Heart left ventricle (tissue), 16 donors: ENCODE data around the gene C2orf81. TPM values are rescaled to one million over a fixed set of nuclear protein-coding genes. Genes with fewer than 3 reads are reported as not detected.

Experiments used
- ATAC-seq, 4 donors: fragments of 200-7000 bp; cut with Tn5 transposase; one replicate each; pipeline ENCODE4 v1.9.1; 2020 to 2022; ENCODE audit warnings: moderate library complexity in 4 of 4, mild to moderate bottlenecking in 3 of 4, moderate number of reproducible peaks in 1 of 4
- DNase-seq, 5 donors: peaks; one replicate each; pipeline ENCODE4 v3.0.0-alpha.2; 2020
- H3K27ac ChIP-seq, 12 donors: fragments of 200-600 bp; sonication (generic) in 4 of 12; one replicate each; pipeline versions ENCODE4 v1.5.0 to v1.8.0; 2016 to 2022; ENCODE audit warnings: mild to moderate bottlenecking in 2 of 12
- H3K27me3 ChIP-seq, 9 donors: fragments of 200-600 bp; sonication (generic) in 2 of 9; one replicate each; pipeline versions ENCODE4 v1.5.1 to v1.8.0; 2016 to 2022; ENCODE audit warnings: mild to moderate bottlenecking in 3 of 9
- H3K36me3 ChIP-seq, 9 donors: fragments of 200-600 bp; sonication (generic) in 2 of 9; one replicate each; pipeline versions ENCODE4 v1.5.0 to v1.8.0; 2018 to 2022; ENCODE audit warnings: mild to moderate bottlenecking in 2 of 9
- H3K4me1 ChIP-seq, 12 donors: fragments of 200-600 bp; sonication (generic) in 4 of 12; one replicate each; pipeline versions ENCODE4 v1.5.0 to v1.8.0; 2016 to 2022; ENCODE audit warnings: mild to moderate bottlenecking in 3 of 12
- H3K4me3 ChIP-seq, 12 donors: fragments of 200-600 bp; sonication (generic) in 4 of 12; one replicate each; pipeline versions ENCODE4 v1.5.0 to v1.8.0; 2017 to 2022; ENCODE audit warnings: mild to moderate bottlenecking in 9 of 12, moderate library complexity in 4 of 12
- H3K9me3 ChIP-seq, 12 donors: fragments of 200-600 bp; sonication (generic) in 4 of 12; one replicate each; pipeline versions ENCODE4 v1.5.0 to v1.8.0; 2016 to 2022; ENCODE audit warnings: mild to moderate bottlenecking in 1 of 12
- CTCF ChIP-seq, 12 donors: fragments of 200-600 bp; sonication (generic) in 4 of 12; IDR thresholded peaks; one replicate each; pipeline versions ENCODE4 v1.5.0 to v1.8.0; 2018 to 2022; ENCODE audit warnings: antibody characterized with exemption in 12 of 12, mild to moderate bottlenecking in 5 of 12
- POLR2A ChIP-seq, 2 donors: fragments of 450-650 bp; IDR thresholded peaks; one replicate each; pipeline ENCODE4 v1.6.1; 2017; ENCODE audit warnings: antibody characterized with exemption in 2 of 2, mild to moderate bottlenecking in 2 of 2, moderate library complexity in 2 of 2
- WGBS, 4 donors: extraction: QIAGEN DNeasy Blood & Tissue Kit in 2 of 4; methylation state at CpG; one replicate each; pipeline versions ENCODE4 v1.1.5 to v1.1.7; 2013 to 2018; 5-methylcytosine and 5-hydroxymethylcytosine counted together
- intact Hi-C, 10 donors: fragments of 100-400 bp; cut with DNase I; formaldehyde crosslinking; loops; one replicate each; pipeline versions ENCODE4 v1.11.1 to v1.14.2; 2022
- polyA plus RNA-seq, 2 donors: library from polyadenylated mRNA; stranded (reverse); fragments of 200-250 nt; gene quantifications; one replicate each; pipeline ENCODE4 v1.2.3, GENCODE V29; 2013
- total RNA-seq, 9 donors: library from RNA; depleted of rRNA in 2 of 9; stranded (reverse); fragments of >200 nt in 2 of 9; fragmentation: NEBNext Ultra II Directional in 3 of 9; extraction: Animal tissue kit (Norgen Biotek cat#: 25700) in 3 of 9; gene quantifications; one replicate each; pipeline versions ENCODE4 v1.1.0 to v1.2.4, GENCODE V29; 2016 to 2023
- donor health status: ischemic (EF 13 %, LVEDD 7.1; RV severe dilation, severe dysfunction).
- donor health status: healthy with polysubstance abuse.
- donor health status: DM: no; HTN: yes; CAD: no.
- donor health status: DM: no; HTN: no; CAD: no.
- donor health status: ischemic (EF 25% LVEDD 6.9; RV normal size, moderate dysfunction).
- donor health status: ischemic (EF 25% LVEDD 5.7; RV mildly dilated, moderate dysfunction).
- donor health status: healthy.
- donor health status: DM: yes; HTN: yes; CAD: no.
- donor health status: ischemic (EF 35%, LVEDD 5.7; RV mildly dilated, moderate dysfunction).
- donor health status: nonischemic (EF 11% LVEDD 7.7; RV severe dilation, severe dysfunction).
- donor health status: DM: yes; HTN: yes; CAD: no.
- donor health status: PGD.
- donor health status: ischemic (EF 29% LVEDD 5.4; RV normal size, mild dysfunction).
- donor health status: nonischemic (EF 23%, LVEDD 6.1; RV moderate dilation, normal function).

C2orf81 gene
- total and polyA plus RNA-seq, 11 donors, result 0.48 to 2.3 (median 0.86) TPM

GRCh38 chr2:74441170-74441689 is 19.8 kb upstream of the C2orf81 start:
- peak in 3 of 4 donors; percentile 0 to 10 (median 1) for ATAC-seq
- DNase-seq, result no peak
- Histone ChIP-seq H3K27me3 (peaks cover 0 to 40% (median 0%) of the 10 kb centered on the region in 9 donors), H3K27ac (peak overlapping the region; percentile 77 to 95 (median 86)), H3K4me3 (peak overlapping the region; percentile 30 to 72 (median 60)), H3K9me3 (no peaks in the 10 kb centered on the region), H3K36me3 (no peaks in the 10 kb centered on the region), H3K4me1 (peaks cover 0 to 63% (median 36%) of the 10 kb centered on the region in 12 donors)
- TF ChIP-seq CTCF (IDR thresholded peaks at IDR 0.05), result no peak
- no peak for TF ChIP-seq POLR2A (IDR thresholded peaks at IDR 0.05)
- intact Hi-C loops, result loop anchor here in 1 of 10 donors (2.0 kb wide), 1 partner anchor 14 kb away; the partner anchor contains the start of gene INO80B
- WGBS, 4 donors, result 16 to 24% (median 19%) methylated on average over 29 to 33 of the region's 33 CpGs

GRCh38 chr2:74440378-74441169 is 19.2 kb upstream of the C2orf81 start:
- Histone ChIP-seq H3K4me1 (peaks cover 0 to 63% (median 37%) of the 10 kb centered on the region in 12 donors), H3K36me3 (peaks cover 0 to 1% (median 0%) of the 10 kb centered on the region in 9 donors), H3K4me3 (peak overlapping the region; percentile 30 to 72 (median 60)), H3K9me3 (no peaks in the 10 kb centered on the region), H3K27ac (peak overlapping the region; percentile 77 to 95 (median 86)), H3K27me3 (peaks cover 0 to 39% (median 0%) of the 10 kb centered on the region in 9 donors)
- DNase-seq, result peak; percentile 91 to 94 (median 93)
- 8 to 12% (median 8%) methylated on average over 25 to 45 of the region's 45 CpGs for WGBS, 4 donors
- TF ChIP-seq CTCF (IDR thresholded peaks at IDR 0.05) (peak in 9 of 12 donors; percentile 11 to 52 (median 29)), POLR2A (IDR thresholded peaks at IDR 0.05) (peak in 1 of 2 donors; percentile 68)
- intact Hi-C loops, result loop anchor here in 2 of 10 donors (1.0 to 2.0 kb wide), 2 partner anchors 14 kb away; partner anchors contain the start of gene INO80B (in 1 of the 2)
- peak; percentile 90 to 95 (median 93) for ATAC-seq

GRCh38 chr2:74439803-74440377 is 18.5 kb upstream of the C2orf81 start:
- peak overlapping the region; percentile 30 to 72 (median 60) for H3K4me3 ChIP-seq
- no peaks in the 10 kb centered on the region for H3K9me3 ChIP-seq
- H3K27me3 ChIP-seq, result peaks cover 0 to 38% (median 0%) of the 10 kb centered on the region in 9 donors
- peaks cover 0 to 7% (median 0%) of the 10 kb centered on the region in 9 donors for H3K36me3 ChIP-seq
- H3K4me1 ChIP-seq, result peaks cover 0 to 63% (median 37%) of the 10 kb centered on the region in 12 donors
- WGBS, 4 donors, result 3 to 12% (median 8%) methylated on average over 14 of the region's 14 CpGs
- peak; percentile 82 to 91 (median 86) for DNase-seq
- peak; percentile 55 to 69 (median 65) for ATAC-seq
- TF ChIP-seq CTCF (IDR thresholded peaks at IDR 0.05) (no peak), POLR2A (IDR thresholded peaks at IDR 0.05) (no peak)
- intact Hi-C loops, result loop anchor here in 3 of 10 donors (1.0 to 2.0 kb wide), 3 partner anchors 14 to 25 kb away; partner anchors contain the start of gene INO80B (in 1 of the 3)
- peak overlapping the region; percentile 77 to 95 (median 86) for H3K27ac ChIP-seq
